Gastroesophageal sphincter (tissue), 3 donors: ENCODE results near the gene ANKRD23.

Experiments used
- POLR2A ChIP-seq, 2 donors: fragments of 450-650 bp; IDR thresholded peaks; one replicate each; pipeline ENCODE4 v1.6.1; 2017; ENCODE audit warnings: antibody characterized with exemption in 2 of 2, mild to moderate bottlenecking in 2 of 2, moderate library complexity in 1 of 2
- TF ChIP-seq, protein P1 (sequence below), 4 experiments: fragments of 200-600 bp in 2 of 4; fragments of 450-650 bp in 2 of 4; sonication (generic) in 1 of 4; IDR thresholded peaks; one replicate each; pipeline ENCODE4 v1.5.1; 2017 to 2019; ENCODE audit warnings: antibody characterized with exemption in 4 of 4, mild to moderate bottlenecking in 2 of 4, moderate library complexity in 2 of 4

DNA sequence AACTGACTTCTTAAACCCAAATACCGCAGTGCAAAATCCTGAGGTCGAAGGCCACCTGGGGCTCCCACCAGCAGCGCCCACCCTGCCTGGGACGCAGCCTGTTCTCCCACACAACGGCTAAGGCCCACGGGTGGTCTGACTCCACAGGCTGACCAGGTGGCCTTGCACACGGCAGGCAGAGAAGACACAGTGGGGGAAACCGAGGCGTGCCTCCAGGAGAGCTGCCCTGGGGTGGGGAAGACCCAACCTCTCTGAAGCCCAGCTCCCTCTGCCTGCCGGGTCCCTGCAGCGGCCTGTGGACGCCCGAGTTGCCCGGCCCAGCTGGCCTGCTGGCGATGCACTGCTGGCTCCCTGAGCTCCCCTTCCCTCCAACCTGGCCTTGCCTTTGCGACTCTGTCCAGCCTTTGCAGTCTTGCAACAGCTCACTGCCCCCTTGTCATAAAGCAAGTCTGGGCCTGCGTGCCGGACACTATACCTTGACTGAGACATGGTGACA lies 35.8 kb upstream of the ANKRD23 start:
- TF ChIP-seq POLR2A (IDR thresholded peaks at IDR 0.05), result no peak
- TF ChIP-seq, protein P1, sequence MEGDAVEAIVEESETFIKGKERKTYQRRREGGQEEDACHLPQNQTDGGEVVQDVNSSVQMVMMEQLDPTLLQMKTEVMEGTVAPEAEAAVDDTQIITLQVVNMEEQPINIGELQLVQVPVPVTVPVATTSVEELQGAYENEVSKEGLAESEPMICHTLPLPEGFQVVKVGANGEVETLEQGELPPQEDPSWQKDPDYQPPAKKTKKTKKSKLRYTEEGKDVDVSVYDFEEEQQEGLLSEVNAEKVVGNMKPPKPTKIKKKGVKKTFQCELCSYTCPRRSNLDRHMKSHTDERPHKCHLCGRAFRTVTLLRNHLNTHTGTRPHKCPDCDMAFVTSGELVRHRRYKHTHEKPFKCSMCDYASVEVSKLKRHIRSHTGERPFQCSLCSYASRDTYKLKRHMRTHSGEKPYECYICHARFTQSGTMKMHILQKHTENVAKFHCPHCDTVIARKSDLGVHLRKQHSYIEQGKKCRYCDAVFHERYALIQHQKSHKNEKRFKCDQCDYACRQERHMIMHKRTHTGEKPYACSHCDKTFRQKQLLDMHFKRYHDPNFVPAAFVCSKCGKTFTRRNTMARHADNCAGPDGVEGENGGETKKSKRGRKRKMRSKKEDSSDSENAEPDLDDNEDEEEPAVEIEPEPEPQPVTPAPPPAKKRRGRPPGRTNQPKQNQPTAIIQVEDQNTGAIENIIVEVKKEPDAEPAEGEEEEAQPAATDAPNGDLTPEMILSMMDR (IDR thresholded peaks at IDR 0.05), result no peak
